IMR-90 (cell line): ENCODE data around the gene C2CD4C. TPM values are rescaled to one million over a fixed set of nuclear protein-coding genes. Genes with fewer than 3 reads are reported as not detected.

Experiments
- ATAC-seq: fragments of 200-7000 bp; cut with Tn5 transposase; 2 replicates; pipeline ENCODE4 v1.9.1; 2020; ENCODE audit warnings: low read depth, mild to moderate bottlenecking, moderate library complexity
- BruUV-seq: library from RNA; stranded (reverse); fragments of 400-500 nt; replicated peaks from 2 replicates; lab custom pipeline; 2021; lab: Mats Ljungman, UMichigan
- CTCF ChIA-PET: fragments of 300-600 bp; formaldehyde crosslinking; extraction: SDS; loops from one replicate; lab custom pipeline; 2021; ENCODE audit warnings: antibody characterized with exemption; lab: Yijun Ruan, JAX
- POLR2A ChIA-PET: fragments of 300-600 bp; sonication (Branson Sonifier 250); formaldehyde crosslinking; loops from one replicate; lab custom pipeline; 2022; ENCODE audit warnings: antibody characterized with exemption; ENCODE audit not compliant: unreplicated experiment; lab: Charles Lee
- DNase-seq: peaks from one replicate; pipeline ENCODE4 v3.0.0; 2013
- H2AFZ ChIP-seq: replicated peaks from 2 replicates; pipeline ENCODE3; 2013; ENCODE audit warnings: low read length, mild to moderate bottlenecking; ENCODE audit not compliant: poor library complexity
- H2AK5ac ChIP-seq: 2 replicates; pipeline ENCODE4 v1.6.1; 2013; ENCODE audit warnings: low read depth, low read length, inconsistent platforms
- H2AK9ac ChIP-seq: replicated peaks from 2 replicates; pipeline ENCODE3; 2013; ENCODE audit warnings: mild to moderate bottlenecking, low read depth, low read length, moderate library complexity; ENCODE audit not compliant: poor library complexity
- H2BK120ac ChIP-seq: 2 replicates; pipeline ENCODE4 v1.6.1; 2013; ENCODE audit warnings: low read depth, low read length, inconsistent platforms
- H2BK15ac ChIP-seq: 3 replicates; pipeline ENCODE4 v1.6.1; 2013; ENCODE audit warnings: low read depth, low read length, inconsistent platforms
- H2BK20ac ChIP-seq: 2 replicates; pipeline ENCODE4 v1.6.1; 2013; ENCODE audit warnings: low read depth, mild to moderate bottlenecking, inconsistent platforms, low read length, moderate library complexity
- H2BK5ac ChIP-seq: 2 replicates; pipeline ENCODE4 v1.6.1; 2013; ENCODE audit warnings: mild to moderate bottlenecking, low read depth, low read length, inconsistent platforms; ENCODE audit not compliant: poor library complexity, severe bottlenecking
- H3K14ac ChIP-seq: replicated peaks from 2 replicates; pipeline ENCODE4 v1.6.1; 2013; ENCODE audit warnings: low read depth, low read length, inconsistent platforms
- H3K18ac ChIP-seq: 2 replicates; pipeline ENCODE4 v1.6.1; 2013; ENCODE audit warnings: low read depth, low read length, control low read depth
- H3K23ac ChIP-seq: 2 replicates; pipeline ENCODE4 v1.6.1; 2013; ENCODE audit warnings: low read depth, low read length, inconsistent platforms
- H3K27ac ChIP-seq: 2 replicates; pipeline ENCODE4 v1.5.1; 2013; ENCODE audit warnings: mild to moderate bottlenecking, control low read depth, low read length; ENCODE audit not compliant: insufficient read depth
- H3K27me3 ChIP-seq: 2 replicates; pipeline ENCODE4 v1.6.1; 2013; ENCODE audit warnings: low read length; ENCODE audit not compliant: control insufficient read depth, insufficient read depth
- H3K36me3 ChIP-seq: 2 replicates; pipeline ENCODE4 v1.6.1; 2013; ENCODE audit warnings: low read length, mixed read lengths; ENCODE audit not compliant: control insufficient read depth, insufficient read depth
- H3K4ac ChIP-seq: 2 replicates; pipeline ENCODE4 v1.6.1; 2013; ENCODE audit warnings: low read depth, low read length, inconsistent platforms
- H3K4me1 ChIP-seq: 2 replicates; pipeline ENCODE4 v1.6.1; 2013; ENCODE audit warnings: low read length, mixed read lengths; ENCODE audit not compliant: control insufficient read depth, insufficient read depth
- H3K4me2 ChIP-seq: 2 replicates; pipeline ENCODE4 v1.6.1; 2013; ENCODE audit warnings: low read depth, mild to moderate bottlenecking, control low read depth, low read length, moderate library complexity
- H3K4me3 ChIP-seq: 2 replicates; pipeline ENCODE4 v1.5.1; 2013; ENCODE audit warnings: low read depth, mild to moderate bottlenecking, control low read depth, low read length, moderate library complexity; ENCODE audit not compliant: insufficient read depth
- H3K56ac ChIP-seq: 2 replicates; pipeline ENCODE4 v1.6.1; 2013; ENCODE audit warnings: low read length, inconsistent platforms; ENCODE audit not compliant: insufficient read depth; ENCODE audit errors: extremely low read depth
- H3K79me1 ChIP-seq, 2 experiments: 2 replicates each; pipeline ENCODE4 v1.6.1; 2013; ENCODE audit warnings: low read length in 2 of 2, inconsistent platforms in 1 of 2, low read depth in 1 of 2
- H3K9ac ChIP-seq: 2 replicates; pipeline ENCODE4 v1.6.1; 2013; ENCODE audit warnings: low read depth, low read length, control low read depth
- H3K9me1 ChIP-seq: 2 replicates; pipeline ENCODE4 v1.6.1; 2013; ENCODE audit warnings: low read length, inconsistent platforms; ENCODE audit not compliant: insufficient read depth
- H3K9me3 ChIP-seq: 2 replicates; pipeline ENCODE4 v1.6.1; 2013; ENCODE audit warnings: low read length; ENCODE audit not compliant: control insufficient read depth, insufficient read depth
- H4K20me1 ChIP-seq: 2 replicates; pipeline ENCODE4 v1.6.1; 2013; ENCODE audit warnings: low read length, inconsistent platforms; ENCODE audit not compliant: insufficient read depth
- H4K5ac ChIP-seq: 2 replicates; pipeline ENCODE4 v1.6.1; 2013; ENCODE audit warnings: mild to moderate bottlenecking, low read depth, low read length, control low read depth
- H4K8ac ChIP-seq, 2 experiments: 2 replicates each; pipeline ENCODE4 v1.6.1; 2013; ENCODE audit warnings: low read depth in 2 of 2, low read length in 2 of 2, control low read depth in 1 of 2, inconsistent platforms in 1 of 2
- H4K91ac ChIP-seq: 2 replicates; pipeline ENCODE4 v1.6.1; 2013; ENCODE audit warnings: low read depth, low read length, inconsistent platforms; ENCODE audit not compliant: insufficient read depth
- BHLHE40 ChIP-seq: fragments of 150-350 bp; IDR thresholded peaks from 2 replicates; pipeline ENCODE4 v1.6.1; 2016; ENCODE audit warnings: mild to moderate bottlenecking, low read depth, low read length
- CEBPB ChIP-seq: IDR thresholded peaks from 2 replicates; pipeline ENCODE4 v1.6.1; 2012; ENCODE audit warnings: low read depth, low read length, improper control_type of control experiment
- CHD1 ChIP-seq: IDR thresholded peaks from 2 replicates; pipeline ENCODE4 v1.6.1; 2012; ENCODE audit warnings: low read depth, low read length, improper control_type of control experiment
- FOS ChIP-seq: fragments of 150-350 bp; IDR thresholded peaks from 2 replicates; pipeline ENCODE4 v1.6.1; 2016; ENCODE audit warnings: low read depth, low read length
- MAFK ChIP-seq: IDR thresholded peaks from 2 replicates; pipeline ENCODE4 v1.6.1; 2012; ENCODE audit warnings: low read depth, low read length, improper control_type of control experiment
- MAZ ChIP-seq: IDR thresholded peaks from 2 replicates; pipeline ENCODE4 v1.6.1; 2012; ENCODE audit warnings: low read depth, mild to moderate bottlenecking, low read length, improper control_type of control experiment, moderate library complexity, borderline replicate concordance
- MXI1 ChIP-seq: IDR thresholded peaks from 2 replicates; pipeline ENCODE4 v1.6.1; 2012; ENCODE audit warnings: low read depth, mild to moderate bottlenecking, low read length, moderate library complexity, borderline replicate concordance
- NFE2L2 ChIP-seq: fragments of 150-350 bp; IDR thresholded peaks from 2 replicates; pipeline ENCODE4 v1.6.1; 2016; ENCODE audit warnings: low read depth, mild to moderate bottlenecking, low read length
- POLR2A ChIP-seq: IDR thresholded peaks from 2 replicates; pipeline ENCODE4 v1.6.1; 2012; ENCODE audit warnings: mild to moderate bottlenecking, low read depth, low read length
- RAD21 ChIP-seq: IDR thresholded peaks from 2 replicates; pipeline ENCODE4 v1.6.1; 2012; ENCODE audit warnings: low read length, improper control_type of control experiment
- RCOR1 ChIP-seq: IDR thresholded peaks from 2 replicates; pipeline ENCODE4 v1.6.1; 2012; ENCODE audit warnings: mild to moderate bottlenecking, low read length, improper control_type of control experiment; ENCODE audit not compliant: insufficient replicate concordance
- RFX5 ChIP-seq: IDR thresholded peaks from 2 replicates; pipeline ENCODE4 v1.8.0; 2012; ENCODE audit warnings: low read depth, mild to moderate bottlenecking, low read length, moderate library complexity
- SMC3 ChIP-seq: fragments of 150-350 bp; IDR thresholded peaks from 2 replicates; pipeline ENCODE4 v1.6.1; 2016; ENCODE audit warnings: low read depth, mild to moderate bottlenecking, antibody characterized with exemption, low read length, moderate library complexity
- WGBS, 2 experiments: methylation state at CpG; one replicate each; pipeline versions ENCODE4 v1.1.5 to v1.1.7; 2013; ENCODE audit warnings: missing lambda C conversion rate in 2 of 2; ENCODE audit not compliant: insufficient read length in 1 of 2; ENCODE audit errors: extremely low coverage in 2 of 2; 5-methylcytosine and 5-hydroxymethylcytosine counted together
- dilution Hi-C: fragments of 300-500 bp; cut with HindIII; formaldehyde crosslinking; loops from one replicate; pipeline ENCODE4 v1.14.3; 2018; ENCODE audit warnings: low sequenced_read_pairs; ENCODE audit not compliant: unreplicated experiment
- in situ Hi-C: fragments of 300-500 bp; cut with MboI; formaldehyde crosslinking; loops from 3 replicates; pipeline ENCODE4 v1.14.3; 2019; ENCODE audit warnings: low sequenced_read_pairs, inconsistent platforms, mixed read lengths
- intact Hi-C: fragments of 100-400 bp; cut with micrococcal nuclease; formaldehyde crosslinking; loops from 2 replicates; pipeline ENCODE4 v1.10.0; 2022
- polyA plus RNA-seq, 3 experiments: library from polyadenylated mRNA; depleted of rRNA; stranded (reverse); fragments of >200 nt; gene quantifications; 2 replicates each; pipeline ENCODE4 v1.2.3, GENCODE V29; 2012; ENCODE audit warnings: low replicate concordance in 1 of 3
- total RNA-seq: library from RNA; depleted of rRNA; stranded (reverse); fragments of >200 nt; gene quantifications from 2 replicates; pipeline ENCODE4 v1.2.3, GENCODE V29; 2012
- TF ChIP-seq, protein P1 (sequence below): conservative IDR thresholded peaks from 2 replicates; pipeline ENCODE4 v1.5.1; 2012; ENCODE audit warnings: mild to moderate bottlenecking, low read depth, low read length, improper control_type of control experiment
- TF ChIP-seq, protein P2 (sequence below): fragments of 150-350 bp; IDR thresholded peaks from 2 replicates; pipeline ENCODE4 v1.6.1; 2017; ENCODE audit warnings: mild to moderate bottlenecking, antibody characterized with exemption, low read length, low read depth
- TF ChIP-seq, protein P3 (sequence below): fragments of 150-350 bp; IDR thresholded peaks from 2 replicates; pipeline ENCODE4 v1.6.1; 2016; ENCODE audit warnings: low read depth, mild to moderate bottlenecking, low read length, moderate library complexity, borderline replicate concordance

Gene C2CD4C
- total and polyA plus RNA-seq, 2 of the 4 experiments (the other 2 are of a cell fraction) = under 0.01 to 0.07 TPM

DNA sequence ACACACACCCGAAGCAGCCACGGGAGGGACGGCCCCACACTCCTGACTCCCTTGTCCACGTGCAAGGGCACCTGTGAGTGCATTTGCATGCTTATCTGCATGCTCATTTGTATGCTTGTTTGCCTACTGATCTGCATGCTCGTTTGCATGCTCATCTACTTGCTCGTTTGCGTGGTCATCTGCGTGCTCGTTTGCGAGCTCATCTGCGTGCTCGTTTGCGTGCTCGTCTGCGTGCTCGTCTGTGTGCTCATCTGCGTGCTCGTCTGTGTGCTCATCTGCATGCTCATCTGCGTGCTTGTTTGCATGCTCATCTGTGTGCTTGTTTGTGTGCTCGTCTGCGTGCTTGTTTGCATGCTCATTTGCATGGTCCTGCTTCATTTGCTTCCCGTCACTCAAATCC lies 28.1 kb upstream of the C2CD4C start:
- H3K9ac ChIP-seq = no peak overlapping the region
- no peak overlapping the region for H3K18ac ChIP-seq
- H2BK120ac ChIP-seq = no peak overlapping the region
- POLR2A ChIA-PET = no interaction called here
- BruUV-seq = no TSS peak
- no peak overlapping the region for H3K56ac ChIP-seq
- H4K91ac ChIP-seq = no peak overlapping the region
- WGBS, 2 experiments = 82% methylated on average over 18 of the region's 22 CpGs; no CpG with 5 or more reads in 1 of the 2 experiments
- no peak overlapping the region for H2AK9ac ChIP-seq
- no peaks in the 10 kb centered on the region; the same call in 1 of the 2 replicates for H3K27me3 ChIP-seq
- no peaks in the 10 kb centered on the region for H3K9me1 ChIP-seq
- H3K36me3 ChIP-seq = no peaks in the 10 kb centered on the region
- no peaks in the 10 kb centered on the region for H4K20me1 ChIP-seq
- CTCF ChIA-PET = no interaction called here
- H3K4ac ChIP-seq = no peak overlapping the region
- H2AFZ ChIP-seq = no peak overlapping the region
- H3K79me1 ChIP-seq = no peaks in the 10 kb centered on the region
- in situ Hi-C loops (no loop called here), dilution Hi-C loops (no loop called here), intact Hi-C loops (no loop called here)
- H4K8ac ChIP-seq = no peak overlapping the region
- H2AK5ac ChIP-seq = no peak overlapping the region
- H2BK20ac ChIP-seq = no peak overlapping the region
- DNase-seq (no peak), ATAC-seq (no peak)
- TF ChIP-seq RCOR1 = no peak
- no peak for TF ChIP-seq FOS
- TF ChIP-seq MAFK = no peak
- TF ChIP-seq, protein P1, sequence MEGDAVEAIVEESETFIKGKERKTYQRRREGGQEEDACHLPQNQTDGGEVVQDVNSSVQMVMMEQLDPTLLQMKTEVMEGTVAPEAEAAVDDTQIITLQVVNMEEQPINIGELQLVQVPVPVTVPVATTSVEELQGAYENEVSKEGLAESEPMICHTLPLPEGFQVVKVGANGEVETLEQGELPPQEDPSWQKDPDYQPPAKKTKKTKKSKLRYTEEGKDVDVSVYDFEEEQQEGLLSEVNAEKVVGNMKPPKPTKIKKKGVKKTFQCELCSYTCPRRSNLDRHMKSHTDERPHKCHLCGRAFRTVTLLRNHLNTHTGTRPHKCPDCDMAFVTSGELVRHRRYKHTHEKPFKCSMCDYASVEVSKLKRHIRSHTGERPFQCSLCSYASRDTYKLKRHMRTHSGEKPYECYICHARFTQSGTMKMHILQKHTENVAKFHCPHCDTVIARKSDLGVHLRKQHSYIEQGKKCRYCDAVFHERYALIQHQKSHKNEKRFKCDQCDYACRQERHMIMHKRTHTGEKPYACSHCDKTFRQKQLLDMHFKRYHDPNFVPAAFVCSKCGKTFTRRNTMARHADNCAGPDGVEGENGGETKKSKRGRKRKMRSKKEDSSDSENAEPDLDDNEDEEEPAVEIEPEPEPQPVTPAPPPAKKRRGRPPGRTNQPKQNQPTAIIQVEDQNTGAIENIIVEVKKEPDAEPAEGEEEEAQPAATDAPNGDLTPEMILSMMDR = no peak
- TF ChIP-seq RFX5 = no peak
- TF ChIP-seq, protein P2, sequence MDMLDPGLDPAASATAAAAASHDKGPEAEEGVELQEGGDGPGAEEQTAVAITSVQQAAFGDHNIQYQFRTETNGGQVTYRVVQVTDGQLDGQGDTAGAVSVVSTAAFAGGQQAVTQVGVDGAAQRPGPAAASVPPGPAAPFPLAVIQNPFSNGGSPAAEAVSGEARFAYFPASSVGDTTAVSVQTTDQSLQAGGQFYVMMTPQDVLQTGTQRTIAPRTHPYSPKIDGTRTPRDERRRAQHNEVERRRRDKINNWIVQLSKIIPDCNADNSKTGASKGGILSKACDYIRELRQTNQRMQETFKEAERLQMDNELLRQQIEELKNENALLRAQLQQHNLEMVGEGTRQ = no peak
- TF ChIP-seq BHLHE40 = no peak
- TF ChIP-seq MXI1 = no peak
- TF ChIP-seq NFE2L2 = no peak
- TF ChIP-seq SMC3 = no peak
- no peak for TF ChIP-seq CEBPB
- TF ChIP-seq RAD21 = no peak
- TF ChIP-seq MAZ = no peak
- TF ChIP-seq, protein P3, sequence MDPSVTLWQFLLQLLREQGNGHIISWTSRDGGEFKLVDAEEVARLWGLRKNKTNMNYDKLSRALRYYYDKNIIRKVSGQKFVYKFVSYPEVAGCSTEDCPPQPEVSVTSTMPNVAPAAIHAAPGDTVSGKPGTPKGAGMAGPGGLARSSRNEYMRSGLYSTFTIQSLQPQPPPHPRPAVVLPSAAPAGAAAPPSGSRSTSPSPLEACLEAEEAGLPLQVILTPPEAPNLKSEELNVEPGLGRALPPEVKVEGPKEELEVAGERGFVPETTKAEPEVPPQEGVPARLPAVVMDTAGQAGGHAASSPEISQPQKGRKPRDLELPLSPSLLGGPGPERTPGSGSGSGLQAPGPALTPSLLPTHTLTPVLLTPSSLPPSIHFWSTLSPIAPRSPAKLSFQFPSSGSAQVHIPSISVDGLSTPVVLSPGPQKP = no peak
- TF ChIP-seq POLR2A = no peak
- no peak for TF ChIP-seq CHD1
- H3K14ac ChIP-seq = no peak overlapping the region
- H4K5ac ChIP-seq = no peak overlapping the region
- H3K9me3 ChIP-seq = peaks cover 10% of the 10 kb centered on the region
- H3K4me1 ChIP-seq = no peaks in the 10 kb centered on the region
- no peak overlapping the region for H3K27ac ChIP-seq
- H3K4me2 ChIP-seq = no peak overlapping the region
- no peak overlapping the region for H3K4me3 ChIP-seq
- no peak overlapping the region for H2BK5ac ChIP-seq
- no peak overlapping the region for H2BK15ac ChIP-seq
- H3K23ac ChIP-seq = no peak overlapping the region
